Inflammatory macrophage (primary cell): ENCODE measurements around the gene CAMTA1.
"Not testable (repeated sequence)": the region's sequence is repeated elsewhere in the genome, so short reads cannot be mapped to it uniquely, and the experiment has no call there.

Experiments used
- DNase-seq, 2 donors: peaks; one replicate each; pipeline ENCODE4 v3.0.0-alpha.2; 2020 to 2022

The CAMTA1 gene

DNA sequence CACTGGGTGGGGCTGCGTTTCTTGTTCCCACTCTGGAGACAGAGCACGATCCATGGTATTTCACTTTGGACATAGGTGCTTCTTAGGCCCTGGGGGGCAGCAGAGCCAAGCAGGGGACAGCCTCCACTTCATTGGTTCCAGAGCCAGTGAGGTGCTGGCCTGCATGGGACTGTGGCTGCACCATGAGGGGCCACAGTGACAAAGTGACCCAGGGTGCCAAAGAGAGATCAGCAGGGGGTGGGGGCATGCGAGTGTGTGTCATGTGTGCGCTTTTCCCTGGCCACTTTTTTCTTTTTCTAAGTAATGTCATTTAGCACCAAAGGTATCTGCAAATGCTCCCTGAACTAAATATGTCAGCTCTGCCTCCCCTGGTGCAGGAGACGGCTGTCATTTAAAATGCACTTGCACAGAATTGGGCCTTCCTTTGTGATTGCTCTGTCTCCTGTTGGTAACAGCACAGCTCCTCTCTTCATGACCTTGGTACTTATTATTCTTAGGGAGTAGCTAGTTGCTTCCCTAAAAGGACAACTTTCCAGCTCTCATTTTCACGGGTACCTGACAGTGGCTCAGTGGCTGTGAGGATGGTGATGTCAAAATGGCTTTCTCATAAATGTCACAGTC, 910.4 kb downstream of the CAMTA1 start:
- no peak for DNase-seq

DNA sequence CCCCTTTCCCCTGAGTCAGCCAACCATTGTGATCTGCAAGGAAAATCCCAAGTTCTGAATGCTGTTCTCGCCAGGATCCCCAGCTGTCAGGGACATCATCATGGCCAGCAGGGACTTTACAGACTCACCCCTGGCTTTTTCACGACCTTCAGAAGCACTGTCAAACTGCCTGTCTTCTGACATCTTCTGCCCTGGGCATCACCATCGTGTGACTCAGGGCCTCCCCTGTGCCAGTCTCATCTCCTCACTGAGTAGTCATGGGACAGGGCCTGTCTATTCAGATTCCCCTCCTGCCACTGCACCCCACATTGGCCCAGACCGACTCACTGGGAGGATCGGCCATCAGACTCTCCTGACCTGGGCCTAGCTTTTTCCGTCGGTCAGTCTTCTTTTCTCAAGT, 913.4 kb downstream of the CAMTA1 start:
- no peak for DNase-seq

DNA sequence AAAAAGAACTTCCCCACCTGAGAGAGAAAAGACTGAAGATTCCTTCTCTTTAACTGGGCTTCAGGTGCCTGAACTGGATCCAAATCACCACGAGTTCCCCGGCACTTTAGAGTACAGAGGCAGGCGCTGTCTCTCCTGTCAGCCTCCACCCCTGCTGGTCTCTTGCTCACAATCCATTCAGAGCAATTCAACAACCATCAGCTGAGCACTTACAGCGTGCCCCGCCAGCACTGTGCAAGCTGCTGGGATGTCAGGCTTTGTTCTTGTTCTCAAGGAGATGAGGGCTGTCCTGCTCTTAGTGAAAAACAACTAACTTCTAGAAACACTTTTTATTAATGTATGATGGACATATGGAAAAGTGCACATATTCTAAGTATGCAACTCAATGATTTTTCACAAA, 917.1 kb downstream of the CAMTA1 start:
- no peak for DNase-seq

DNA sequence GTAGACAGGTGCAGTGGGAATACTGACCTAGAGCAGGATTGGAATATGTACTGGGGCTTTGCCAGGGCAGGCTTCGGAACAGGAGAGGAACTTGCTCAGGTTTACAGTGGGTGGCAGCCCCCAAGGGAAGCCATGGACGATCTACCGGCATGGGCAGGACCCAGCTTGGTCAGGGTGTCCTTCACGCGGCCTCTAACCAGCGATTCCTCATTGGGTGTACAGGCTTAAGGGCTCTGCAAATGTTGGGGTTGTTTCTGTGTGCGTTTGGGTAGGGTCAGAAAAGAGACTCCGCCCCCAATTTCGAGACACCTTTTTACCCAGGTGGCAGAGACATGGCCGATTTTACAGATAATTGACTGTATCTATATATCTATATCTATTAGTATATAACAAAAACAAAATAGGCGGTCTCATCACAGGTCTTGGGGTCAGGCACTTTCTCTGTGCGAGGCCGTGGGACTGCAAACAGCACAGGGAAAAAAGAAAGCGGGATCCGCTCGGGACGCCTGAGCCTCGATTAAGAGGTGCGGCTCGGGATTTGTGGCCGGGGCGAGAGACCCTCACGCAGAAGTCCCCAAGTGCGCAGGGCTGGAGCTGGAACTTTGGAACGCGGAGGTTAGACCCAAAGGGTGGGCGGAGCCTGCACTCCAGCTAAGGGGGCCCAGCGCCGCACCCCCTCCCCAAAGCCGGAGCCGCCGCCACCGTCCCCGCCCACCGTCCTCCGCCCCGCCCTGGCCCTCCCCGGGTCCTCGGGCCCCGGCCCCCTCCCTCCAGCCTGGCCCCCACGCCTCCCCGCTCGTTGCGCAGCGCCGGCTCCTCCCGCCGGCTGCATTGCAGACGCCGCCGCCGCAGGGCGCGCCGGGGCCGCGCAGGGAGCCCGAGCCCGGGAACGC, 918.3 kb downstream of the CAMTA1 start:
- no peak for DNase-seq

DNA sequence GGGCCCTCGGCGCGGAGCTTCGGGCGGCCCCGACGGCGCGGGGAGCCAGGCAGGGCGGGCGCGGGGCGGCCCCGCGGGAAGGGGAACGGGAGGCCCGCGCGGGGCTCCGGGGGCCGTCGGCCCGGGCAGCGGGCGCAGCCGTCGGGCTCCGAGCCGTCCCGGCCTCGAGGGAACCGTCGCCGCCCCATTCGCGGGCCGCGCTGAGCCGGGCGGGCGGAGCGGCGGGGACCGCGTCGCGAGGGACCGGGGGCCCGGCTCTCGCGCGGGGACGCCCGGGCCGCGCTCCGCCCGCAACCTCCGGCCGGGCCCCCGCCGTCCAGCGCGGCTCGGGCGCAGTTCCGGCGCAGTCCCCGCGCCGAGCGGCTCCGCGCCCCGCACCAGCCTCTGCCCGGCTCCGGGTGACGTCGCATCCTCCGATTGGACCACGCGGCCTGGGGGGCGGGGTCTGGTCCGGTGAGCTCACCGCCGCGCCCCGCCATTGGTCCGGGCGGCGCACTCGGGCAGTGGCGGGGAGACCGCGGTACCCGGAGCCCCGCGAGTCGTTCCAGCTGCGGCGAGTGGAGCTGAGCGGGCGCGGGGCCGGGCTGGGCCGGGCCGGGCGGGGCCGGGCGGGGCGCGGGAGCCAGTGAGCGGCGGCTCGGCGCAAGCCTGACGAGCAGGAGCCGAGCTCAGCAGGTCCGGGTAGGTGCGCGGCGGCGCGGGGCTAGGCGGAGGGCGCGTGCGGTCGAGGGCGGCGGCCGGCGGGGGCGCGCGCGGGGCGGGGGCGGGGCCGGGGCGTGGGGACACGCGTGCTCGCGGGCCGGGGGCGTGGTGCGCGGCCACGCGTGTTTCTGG, 919.2 kb downstream of the CAMTA1 start:
- DNase-seq, result peak; percentile 93

DNA sequence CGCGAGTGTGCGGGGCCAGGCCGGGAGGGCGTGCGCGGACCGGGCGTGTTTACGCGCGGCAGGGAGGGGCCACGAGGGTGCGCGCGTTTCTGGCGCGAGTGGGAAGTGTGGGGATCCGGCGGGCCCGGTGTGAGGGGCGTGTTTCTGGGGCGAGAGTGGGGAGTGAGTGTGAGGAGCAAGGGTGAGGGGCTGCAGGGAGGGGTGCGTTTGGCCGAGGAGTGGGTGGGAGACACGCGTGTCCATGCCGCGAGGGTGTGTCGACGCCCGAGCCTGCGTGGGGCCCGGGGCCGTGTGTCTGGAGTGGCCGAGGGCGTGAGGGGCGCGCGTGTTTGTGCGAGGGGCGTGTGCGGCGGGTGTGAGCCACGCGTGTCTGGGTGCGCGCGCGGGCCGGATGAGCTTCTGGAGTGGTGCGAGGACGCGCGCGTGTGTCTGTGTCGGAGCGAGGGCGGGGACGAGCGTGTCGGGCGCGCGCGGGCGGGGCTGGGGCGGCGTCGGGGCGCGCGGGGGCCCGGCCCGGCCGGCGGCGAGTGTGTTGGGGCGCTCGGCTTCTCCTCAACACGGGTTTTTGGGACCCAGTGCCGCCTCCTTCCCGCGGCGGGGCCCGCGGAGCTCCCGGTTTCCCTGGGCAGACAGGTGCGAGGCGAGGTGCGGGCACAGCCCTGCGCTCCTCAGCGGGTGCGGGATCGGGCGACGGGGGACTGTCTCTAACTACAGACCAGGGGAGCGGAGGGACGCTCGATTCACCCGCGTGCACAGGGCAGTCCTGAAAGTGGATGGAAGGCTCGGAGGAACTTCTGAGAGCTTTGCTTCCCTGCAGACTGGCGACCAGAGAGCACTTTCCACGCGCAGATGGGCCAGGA, 920.0 kb downstream of the CAMTA1 start:
- DNase-seq, result no peak

DNA sequence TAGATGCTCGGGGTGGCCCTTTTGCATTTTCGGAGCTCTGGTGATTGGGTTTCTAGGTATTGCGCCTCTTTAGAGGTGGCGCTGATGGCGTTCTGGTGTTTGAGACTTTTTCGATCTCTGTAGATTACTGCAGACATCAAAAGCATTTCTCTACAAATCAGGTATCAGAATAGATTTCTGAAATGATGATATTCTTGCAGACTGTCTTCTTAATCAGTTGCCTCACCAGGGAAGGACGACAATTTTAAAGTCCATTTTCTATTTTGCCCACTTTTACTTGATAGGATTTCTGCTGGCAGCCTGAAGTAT, 920.6 kb downstream of the CAMTA1 start:
- DNase-seq, result no peak

DNA sequence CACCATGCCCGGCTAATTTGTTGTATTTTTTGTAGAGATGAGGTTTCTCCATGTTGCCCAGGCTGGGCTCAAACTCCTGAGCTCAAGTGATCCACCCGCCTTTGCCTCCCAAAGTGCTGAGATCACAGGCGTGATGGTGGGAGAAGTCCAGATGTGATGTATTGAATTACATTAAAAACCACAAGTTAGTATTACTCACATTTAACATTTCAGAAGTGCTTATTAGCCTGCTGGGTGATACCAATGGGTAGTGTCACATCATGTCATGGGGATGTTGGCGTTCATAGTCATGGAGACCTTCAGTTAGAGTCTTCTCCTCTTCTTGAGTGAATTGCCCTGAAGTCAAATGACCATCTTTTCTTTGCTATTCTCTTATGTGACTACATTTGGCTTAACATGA, 922.3 kb downstream of the CAMTA1 start:
- DNase-seq, result no peak

DNA sequence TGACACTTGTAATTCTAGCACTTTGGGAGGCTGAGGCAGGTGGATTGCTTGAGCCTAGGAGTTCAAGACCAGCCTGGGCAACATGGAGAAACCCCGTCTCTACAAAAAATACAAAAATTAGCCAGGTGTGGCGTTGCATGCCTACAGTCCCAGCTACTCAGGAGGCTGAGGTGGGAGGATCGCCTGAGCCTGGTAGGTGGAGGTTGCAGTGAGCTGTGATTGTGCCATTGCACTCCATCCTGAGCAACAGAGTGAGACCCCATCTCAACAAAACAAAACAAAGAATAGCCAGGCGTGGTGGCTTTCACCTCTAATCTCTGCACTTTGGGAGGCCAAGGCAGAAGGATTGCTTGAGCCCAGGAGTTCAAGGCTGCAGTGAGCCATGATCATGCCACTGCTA, 922.8 kb downstream of the CAMTA1 start:
- not testable (repeated sequence) for DNase-seq

DNA sequence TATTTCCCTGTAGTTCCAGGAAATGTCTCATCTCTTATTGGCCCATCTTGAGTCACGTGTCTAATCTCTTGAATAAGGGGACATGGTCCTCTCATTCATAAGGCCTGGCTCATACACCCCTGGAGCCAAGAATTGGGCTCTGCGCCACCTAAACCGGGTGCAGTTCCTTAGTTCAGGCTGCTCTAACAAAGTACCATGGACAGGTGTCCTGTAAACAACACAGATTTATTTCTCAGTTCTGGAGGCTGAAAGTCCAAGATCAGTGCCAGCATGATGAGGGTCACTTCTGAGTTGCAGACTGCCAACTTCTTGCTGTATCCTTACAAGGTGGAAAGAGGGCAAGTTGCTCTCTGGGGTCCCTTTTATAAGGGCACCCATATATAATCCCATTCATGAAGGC, 925.6 kb downstream of the CAMTA1 start:
- DNase-seq, result no peak

DNA sequence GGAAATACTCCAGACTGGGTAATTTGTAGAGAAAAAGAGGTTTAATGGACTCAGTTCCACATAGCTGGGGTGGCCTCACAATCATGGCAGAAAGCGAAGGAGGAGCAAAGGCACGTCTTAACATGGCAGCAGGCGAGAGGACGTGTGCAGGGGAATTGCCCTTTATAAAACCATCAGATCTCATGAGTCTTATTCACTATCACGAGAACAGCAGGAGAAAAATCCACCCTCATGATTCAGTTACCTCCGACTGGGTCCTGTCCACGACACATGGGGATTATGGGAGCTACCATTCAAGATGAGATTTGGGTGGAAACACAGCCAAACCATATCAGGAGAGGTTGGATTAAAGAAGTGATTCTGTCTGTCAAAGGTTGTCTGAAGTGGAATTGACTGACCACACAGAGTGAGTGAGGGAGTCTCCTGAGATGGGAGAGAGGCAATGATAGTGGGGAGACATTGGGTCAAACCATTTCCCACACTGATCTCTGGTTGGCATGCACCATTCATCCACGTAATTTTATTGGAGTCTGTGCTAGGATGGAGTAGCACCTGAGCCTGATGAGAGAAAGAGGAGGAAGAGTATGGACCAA, 927.6 kb downstream of the CAMTA1 start:
- no peak for DNase-seq

DNA sequence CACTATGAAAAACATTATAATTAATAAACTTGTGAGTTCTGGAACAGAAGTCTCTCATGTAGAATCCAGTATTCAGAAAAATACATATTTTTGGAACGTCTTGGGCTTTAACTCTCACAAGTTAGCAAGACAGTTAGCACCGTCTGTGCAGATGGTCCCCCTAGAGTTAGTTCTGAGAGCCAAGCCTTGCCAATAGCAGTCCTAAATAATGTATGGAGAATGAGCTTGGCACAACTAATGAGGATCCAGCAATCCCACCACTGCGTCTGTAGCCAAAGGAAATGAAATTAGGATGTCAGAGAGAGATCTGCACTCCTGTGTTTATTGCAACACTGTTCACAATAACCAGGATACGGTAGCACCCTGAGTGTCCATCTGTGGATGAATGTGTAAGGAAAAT, 931.3 kb downstream of the CAMTA1 start:
- DNase-seq, result no peak

DNA sequence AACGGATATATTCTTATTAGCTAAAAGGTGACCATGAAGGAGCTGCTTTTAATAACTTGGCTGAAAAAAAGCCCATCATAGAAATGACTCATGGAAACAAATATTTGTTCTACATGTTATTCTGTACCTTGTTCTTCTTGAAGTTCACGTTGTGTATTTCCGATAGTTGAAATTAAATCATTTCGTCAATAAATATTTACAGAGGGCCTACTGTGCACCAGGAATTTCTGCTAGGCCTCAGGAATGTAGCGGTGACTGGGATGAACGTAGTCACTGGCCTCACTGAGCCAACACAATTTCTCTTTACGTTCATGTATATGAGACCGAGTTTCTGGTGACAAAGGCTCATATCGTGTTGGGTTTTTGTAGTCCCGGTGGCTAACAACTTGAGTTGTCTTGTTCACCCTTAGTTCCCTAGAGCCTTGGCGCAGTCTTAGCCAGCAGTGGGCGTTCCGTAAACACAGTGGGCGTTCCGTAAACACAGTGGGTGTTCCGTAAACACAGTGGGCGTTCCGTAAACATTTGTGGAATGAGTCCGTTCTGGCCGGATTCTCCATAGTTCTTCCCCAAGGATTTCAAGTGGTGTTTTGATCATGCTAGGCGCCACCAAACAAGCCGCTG, 932.6 kb downstream of the CAMTA1 start:
- DNase-seq, result no peak

DNA sequence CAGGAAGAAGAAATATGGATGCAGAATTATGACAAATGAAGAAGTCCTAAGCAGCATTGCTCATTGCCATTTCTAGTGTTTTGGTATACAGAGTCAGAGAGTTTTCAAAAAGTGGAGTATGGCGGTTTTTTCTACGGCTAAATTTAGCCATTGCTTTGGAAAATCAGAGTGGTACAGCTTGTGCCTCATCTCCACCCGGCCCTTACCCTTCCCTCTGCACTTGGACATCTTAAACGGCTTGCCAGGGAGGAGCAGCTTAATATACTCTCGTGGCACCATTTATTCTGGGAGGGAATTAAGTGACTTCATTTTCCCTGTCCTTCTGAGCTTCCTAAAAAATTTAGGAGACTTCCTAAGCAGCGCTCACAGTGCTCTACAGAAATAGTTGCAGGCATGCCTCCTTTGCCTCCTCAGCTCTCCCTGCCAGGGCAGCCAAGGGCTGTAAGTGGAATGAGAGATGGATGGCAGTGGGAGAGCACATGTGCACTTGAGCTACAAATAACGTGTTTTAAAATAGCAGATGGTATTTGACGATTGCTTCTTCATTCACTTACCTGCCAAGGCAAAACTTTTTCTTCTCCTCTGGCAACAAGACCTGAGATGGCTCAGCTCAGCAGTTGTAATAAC, 934.3 kb downstream of the CAMTA1 start:
- no peak for DNase-seq

DNA sequence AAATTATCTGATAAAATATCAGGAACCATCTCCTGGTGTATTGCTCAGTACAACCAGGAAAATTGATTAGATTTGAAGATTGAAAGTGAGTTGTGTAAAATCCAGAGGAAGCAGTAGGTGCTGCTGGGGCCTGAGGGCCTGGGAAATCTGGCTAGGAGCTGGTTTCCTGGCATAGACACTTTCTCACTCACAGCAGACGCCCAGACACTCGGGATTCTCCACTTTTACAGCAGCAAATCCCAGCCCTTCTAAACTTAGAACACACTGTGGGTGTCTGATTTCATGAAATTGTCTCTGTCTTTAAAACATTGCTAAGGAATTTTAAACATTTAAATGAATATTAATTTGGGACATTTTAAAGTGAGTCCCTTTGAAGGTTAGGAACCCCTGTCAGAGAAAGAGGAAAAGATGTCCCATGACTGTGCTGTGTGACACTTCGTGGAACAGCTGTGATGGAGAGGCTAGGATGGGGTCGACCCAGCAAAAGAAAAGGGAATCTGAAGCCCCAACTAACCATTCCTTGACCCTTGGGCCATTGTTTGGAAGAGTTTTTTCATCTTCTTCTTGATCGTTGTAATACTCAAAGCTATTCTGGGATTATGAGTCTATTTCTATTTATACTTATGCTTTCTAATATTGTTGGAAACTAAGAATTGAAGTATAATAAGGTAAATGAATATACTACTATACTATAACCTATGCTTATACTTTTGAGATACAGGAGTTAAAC, 936.9 kb downstream of the CAMTA1 start:
- no peak for DNase-seq

DNA sequence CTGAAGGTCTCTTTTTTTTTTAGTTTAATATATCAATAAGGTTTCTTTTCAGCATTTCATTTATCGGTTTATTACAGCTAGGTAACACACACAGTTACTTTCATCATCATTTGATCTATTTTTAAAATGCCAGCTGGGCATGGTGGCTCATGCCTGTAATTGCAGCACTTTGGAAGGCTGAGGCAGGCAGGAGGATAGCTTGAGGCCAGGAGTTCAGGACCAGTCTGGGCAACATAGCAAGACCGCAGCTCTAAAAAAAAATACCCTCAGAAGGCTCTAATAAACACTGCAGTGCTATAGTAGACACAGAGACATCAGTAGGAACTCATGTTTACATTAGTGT, 937.4 kb downstream of the CAMTA1 start:
- no peak for DNase-seq

DNA sequence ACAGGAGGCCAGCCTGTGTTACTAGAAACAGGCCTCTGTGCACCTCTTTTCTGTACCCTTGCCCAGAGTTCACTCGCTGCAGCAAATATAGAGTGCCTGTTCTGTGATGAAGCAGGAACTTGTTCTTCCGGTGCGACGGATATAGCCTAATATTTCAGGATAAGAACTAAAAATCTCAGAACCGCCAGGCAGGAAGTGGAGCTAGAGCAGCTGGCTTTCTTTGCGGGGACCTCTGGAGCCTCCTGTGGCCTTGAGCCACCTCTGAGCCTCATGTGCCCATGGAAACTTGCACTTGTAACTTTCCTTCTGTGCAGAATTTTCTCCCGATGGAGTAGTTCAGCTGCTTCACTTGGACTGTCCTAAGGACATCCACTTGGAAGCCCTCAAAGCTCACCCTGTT, 941.4 kb downstream of the CAMTA1 start:
- peak in 1 of 2 donors; percentile 28 for DNase-seq

DNA sequence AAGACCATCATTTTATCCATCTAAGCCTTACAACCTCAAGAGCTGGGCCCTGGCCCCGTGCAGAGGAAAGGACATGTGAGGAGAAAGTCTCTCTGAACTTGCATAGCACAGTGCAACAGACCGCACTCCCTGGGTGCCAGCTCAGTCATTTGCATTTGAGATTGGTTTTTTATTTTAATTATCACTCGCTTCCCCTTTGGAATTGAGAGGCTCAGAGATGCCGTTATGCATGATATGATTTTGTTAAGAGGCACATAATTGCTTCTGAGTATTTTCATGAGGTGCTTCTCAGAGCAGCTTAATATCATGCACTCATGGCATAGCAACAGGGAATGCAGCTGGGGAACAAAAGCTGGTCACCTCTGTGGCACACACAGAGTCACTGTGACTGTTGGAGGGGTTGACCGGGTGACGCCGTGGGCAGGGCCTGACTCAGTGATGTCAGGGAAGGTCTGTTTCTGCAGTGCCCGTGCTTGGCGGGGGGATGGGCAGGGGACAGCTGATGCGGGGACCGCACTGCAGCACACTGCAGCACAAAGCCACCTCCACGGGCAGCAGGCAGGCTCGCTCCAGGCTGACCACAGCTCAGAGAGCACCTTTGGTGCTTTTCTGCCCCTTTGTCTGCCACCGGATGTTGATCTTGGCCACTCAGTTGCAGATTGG, 942.7 kb downstream of the CAMTA1 start:
- DNase-seq, result no peak

DNA sequence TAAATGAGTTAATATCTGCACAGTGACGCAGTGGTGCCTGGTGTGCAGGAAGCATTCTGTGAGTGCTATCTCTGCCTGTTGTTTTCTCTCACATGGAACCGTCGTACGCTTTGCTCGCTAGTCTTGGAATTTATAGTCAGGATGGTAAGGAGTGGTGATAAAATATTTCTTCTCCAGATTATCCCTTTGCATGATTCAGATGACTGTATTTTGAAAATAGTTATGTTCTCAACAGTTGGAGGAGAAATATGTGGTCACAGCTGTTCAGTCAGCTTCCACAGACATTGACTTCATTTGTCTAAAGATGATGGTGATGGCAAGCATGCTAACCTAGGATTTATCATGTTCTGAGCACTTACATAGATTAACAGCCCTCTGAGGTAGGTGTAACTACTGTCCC, 944.5 kb downstream of the CAMTA1 start:
- no peak for DNase-seq

DNA sequence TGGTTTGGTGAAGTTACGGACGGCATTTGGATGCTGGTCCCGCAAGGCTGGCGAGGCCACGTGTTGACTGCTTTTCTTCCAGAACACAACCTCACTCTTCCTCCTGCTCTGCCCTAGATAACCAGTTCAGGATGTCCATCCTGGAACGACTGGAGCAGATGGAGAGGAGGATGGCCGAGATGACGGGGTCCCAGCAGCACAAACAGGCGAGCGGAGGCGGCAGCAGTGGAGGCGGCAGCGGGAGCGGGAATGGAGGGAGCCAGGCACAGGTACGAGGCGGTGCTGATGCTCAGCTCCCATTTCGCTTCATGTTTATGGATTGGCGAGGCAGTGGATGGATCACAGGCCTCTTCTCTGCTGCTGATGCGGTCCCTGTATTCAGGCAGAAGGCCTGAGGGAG, 947.1 kb downstream of the CAMTA1 start:
- no peak for DNase-seq
